H9 (cell line): ENCODE measurements around the gene GABRA6. TPM values are rescaled to one million over a fixed set of nuclear protein-coding genes. Genes with fewer than 3 reads are reported as not detected.

Source experiments
- DNase-seq: peaks from one replicate; pipeline ENCODE4 v3.0.0-alpha.2; 2017
- H2AFZ ChIP-seq: one replicate; pipeline ENCODE4 v1.6.1; 2013; ENCODE audit warnings: mild to moderate bottlenecking, low read length, control low read depth, moderate library complexity
- H2AK5ac ChIP-seq: 2 replicates; pipeline ENCODE4 v1.6.1; 2013; ENCODE audit warnings: low read length, control low read depth, mixed read lengths; ENCODE audit not compliant: insufficient read length
- H2BK120ac ChIP-seq: one replicate; pipeline ENCODE4 v1.6.1; 2013; ENCODE audit warnings: low read depth, mild to moderate bottlenecking, low read length, control low read depth, inconsistent platforms; ENCODE audit not compliant: poor library complexity, severe bottlenecking
- H2BK12ac ChIP-seq: 2 replicates; pipeline ENCODE4 v1.6.1; 2013; ENCODE audit warnings: low read length, control low read depth, mixed read lengths, low read depth; ENCODE audit not compliant: insufficient read length
- H2BK15ac ChIP-seq: 2 replicates; pipeline ENCODE4 v1.6.1; 2013; ENCODE audit warnings: low read depth, low read length, control low read depth
- H2BK20ac ChIP-seq: one replicate; pipeline ENCODE4 v1.6.1; 2013; ENCODE audit warnings: low read depth, mild to moderate bottlenecking, low read length, control low read depth, inconsistent platforms; ENCODE audit not compliant: poor library complexity, severe bottlenecking
- H2BK5ac ChIP-seq: 2 replicates; pipeline ENCODE4 v1.6.1; 2013; ENCODE audit warnings: low read length, control low read depth, mixed read lengths; ENCODE audit not compliant: insufficient read length
- H3K14ac ChIP-seq: 2 replicates; pipeline ENCODE4 v1.6.1; 2013; ENCODE audit warnings: low read length, control low read depth; ENCODE audit not compliant: insufficient read depth
- H3K18ac ChIP-seq: 2 replicates; pipeline ENCODE4 v1.6.1; 2013; ENCODE audit warnings: low read depth, mild to moderate bottlenecking, mixed read lengths, low read length, control low read depth; ENCODE audit not compliant: insufficient read length
- H3K23ac ChIP-seq: 2 replicates; pipeline ENCODE4 v1.6.1; 2013; ENCODE audit warnings: low read length, control low read depth, mixed read lengths, low read depth; ENCODE audit not compliant: insufficient read length
- H3K23me2 ChIP-seq: 2 replicates; pipeline ENCODE4 v1.6.1; 2013; ENCODE audit warnings: low read depth, mild to moderate bottlenecking, mixed read lengths, low read length, control low read depth; ENCODE audit not compliant: insufficient read length, poor library complexity, severe bottlenecking
- H3K27ac ChIP-seq: 2 replicates; pipeline ENCODE4 v1.5.1; 2013; ENCODE audit warnings: low read length, control low read depth, mixed read lengths, low read depth; ENCODE audit not compliant: insufficient read length
- H3K27me3 ChIP-seq: 2 replicates; pipeline ENCODE4 v1.6.1; 2013; ENCODE audit warnings: low read length, control low read depth, inconsistent platforms; ENCODE audit not compliant: insufficient read depth
- H3K4ac ChIP-seq: 2 replicates; pipeline ENCODE4 v1.6.1; 2013; ENCODE audit warnings: low read depth, mild to moderate bottlenecking, control low read depth, inconsistent platforms, low read length, moderate library complexity
- H3K4me1 ChIP-seq: 2 replicates; pipeline ENCODE4 v1.6.1; 2013; ENCODE audit warnings: low read length, control low read depth, inconsistent platforms; ENCODE audit not compliant: insufficient read depth
- H3K4me2 ChIP-seq: 2 replicates; pipeline ENCODE4 v1.6.1; 2013; ENCODE audit warnings: low read length, control low read depth, mixed read lengths; ENCODE audit not compliant: insufficient read length, insufficient read depth
- H3K56ac ChIP-seq: 2 replicates; pipeline ENCODE4 v1.6.1; 2013; ENCODE audit warnings: low read depth, mild to moderate bottlenecking, mixed read lengths, low read length, control low read depth; ENCODE audit not compliant: insufficient read length
- H3K79me1 ChIP-seq: 2 replicates; pipeline ENCODE4 v1.6.1; 2013; ENCODE audit warnings: low read depth, mild to moderate bottlenecking, moderate library complexity, low read length, control low read depth, inconsistent platforms; ENCODE audit not compliant: insufficient read depth, poor library complexity, severe bottlenecking
- H3K79me2 ChIP-seq: 2 replicates; pipeline ENCODE4 v1.6.1; 2013; ENCODE audit warnings: low read length, control low read depth, inconsistent platforms; ENCODE audit not compliant: insufficient read depth
- H3K9ac ChIP-seq: 2 replicates; pipeline ENCODE4 v1.6.1; 2013; ENCODE audit warnings: low read length, control low read depth, mixed read lengths; ENCODE audit not compliant: insufficient read length; ENCODE audit errors: extremely low read depth
- H3K9me3 ChIP-seq: one replicate; pipeline ENCODE4 v1.6.1; 2013; ENCODE audit warnings: low read depth, low read length, inconsistent platforms; ENCODE audit not compliant: control insufficient read depth
- H3T11ph ChIP-seq: one replicate; pipeline ENCODE4 v1.6.1; 2013; ENCODE audit warnings: mild to moderate bottlenecking, low read length, control low read depth, inconsistent platforms
- H4K20me1 ChIP-seq: one replicate; pipeline ENCODE4 v1.6.1; 2013; ENCODE audit not compliant: control insufficient read depth, insufficient read length, insufficient read depth
- H4K5ac ChIP-seq: 2 replicates; pipeline ENCODE4 v1.6.1; 2013; ENCODE audit warnings: low read depth, mild to moderate bottlenecking, mixed read lengths, low read length, control low read depth; ENCODE audit not compliant: insufficient read length
- H4K8ac ChIP-seq: replicated peaks from 2 replicates; pipeline ENCODE4 v1.6.1; 2013; ENCODE audit warnings: low read length, control low read depth, mixed read lengths, low read depth; ENCODE audit not compliant: insufficient read length
- H4K91ac ChIP-seq: 2 replicates; pipeline ENCODE4 v1.6.1; 2013; ENCODE audit warnings: low read depth, mild to moderate bottlenecking, moderate library complexity, mixed read lengths, low read length, control low read depth; ENCODE audit not compliant: insufficient read length
- H3K27ac Mint-ChIP-seq, 3 experiments: 2 replicates in 2 of 3; 3 replicates in 1 of 3; pipeline ENCODE4 v1.8.0; 2020 to 2021; ENCODE audit warnings: mixed read lengths in 3 of 3, mild to moderate bottlenecking in 1 of 3, moderate library complexity in 1 of 3
- H3K27me3 Mint-ChIP-seq: 2 replicates; pipeline ENCODE4 v1.8.0; 2021; ENCODE audit warnings: low read depth, mild to moderate bottlenecking, moderate library complexity, mixed read lengths
- H3K36me3 Mint-ChIP-seq, 3 experiments: 2 replicates in 2 of 3; 3 replicates in 1 of 3; pipeline ENCODE4 v1.8.0; 2020 to 2021; ENCODE audit warnings: low read depth in 3 of 3, mixed read lengths in 3 of 3; ENCODE audit not compliant: insufficient read depth in 1 of 3
- H3K4me1 Mint-ChIP-seq, 2 experiments: 2 replicates each; pipeline ENCODE4 v1.8.0; 2020; ENCODE audit warnings: mixed read lengths in 2 of 2
- H3K4me3 Mint-ChIP-seq, 2 experiments: 2 replicates in 1 of 2; 3 replicates in 1 of 2; pipeline ENCODE4 v1.8.0; 2020 to 2021; ENCODE audit warnings: mild to moderate bottlenecking in 2 of 2, mixed read lengths in 2 of 2, moderate library complexity in 1 of 2
- H3K9me3 Mint-ChIP-seq, 2 experiments: 2 replicates in 1 of 2; 3 replicates in 1 of 2; pipeline ENCODE4 v1.8.0; 2020; ENCODE audit warnings: mild to moderate bottlenecking in 2 of 2, mixed read lengths in 2 of 2, moderate library complexity in 1 of 2
- WGBS: extraction: QIAGEN DNeasy Blood & Tissue Kit; methylation state at CpG from one replicate; pipeline ENCODE4 v1.1.7; 2013; ENCODE audit warnings: missing lambda C conversion rate, low lambda C conversion rate, mixed read lengths; ENCODE audit not compliant: insufficient read length; ENCODE audit errors: extremely low coverage; 5-methylcytosine and 5-hydroxymethylcytosine counted together
- total RNA-seq: library from RNA; stranded (reverse); gene quantifications from 2 replicates; pipeline ENCODE4 v1.2.1, GENCODE V29; 2021
- TF ChIP-seq, protein P1 (sequence below): fragments of 200-600 bp; sonication (generic); conservative IDR thresholded peaks from 3 replicates; pipeline ENCODE4 v1.8.0; 2021; ENCODE audit warnings: antibody characterized with exemption, mild to moderate bottlenecking

GABRA6 gene
- total RNA-seq, 1 experiment from 2014 or later: not detected

DNA sequence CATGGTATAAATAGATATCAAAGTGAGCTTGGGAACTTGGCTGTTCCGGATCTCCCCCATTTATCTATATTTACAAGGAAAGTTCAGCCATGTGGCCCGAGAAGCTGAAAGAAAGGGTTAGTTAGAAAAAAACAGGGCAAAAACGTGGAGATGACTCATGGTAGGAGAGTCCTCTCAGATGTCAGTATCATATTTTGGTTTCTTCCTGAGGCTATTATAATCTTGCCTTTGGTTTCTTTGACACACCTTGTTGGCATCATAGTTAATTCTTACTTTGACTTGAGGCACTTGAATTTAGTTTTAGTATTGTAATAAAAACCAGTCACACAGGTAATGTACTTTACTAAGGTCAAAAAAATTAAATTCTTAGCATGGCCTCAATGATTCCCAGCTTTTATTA, 59.9 kb downstream of the GABRA6 start:
- H3K14ac ChIP-seq: no peak overlapping the region
- no peak overlapping the region for H3K9ac ChIP-seq
- H2AK5ac ChIP-seq: no peak overlapping the region
- no peak overlapping the region for H3K4ac ChIP-seq
- H3K79me1 ChIP-seq: no peaks in the 10 kb centered on the region
- H4K5ac ChIP-seq: no peak overlapping the region
- H2BK120ac ChIP-seq: no peak overlapping the region
- H3K4me1 ChIP-seq: no peaks in the 10 kb centered on the region
- no peak overlapping the region for H4K91ac ChIP-seq
- no peak overlapping the region for H3K23ac ChIP-seq
- no peaks in the 10 kb centered on the region for H4K20me1 ChIP-seq
- no CpG with 5 or more reads among the region's 3 CpGs for WGBS
- no peak overlapping the region for H2BK12ac ChIP-seq
- no peak overlapping the region for H3K56ac ChIP-seq
- Mint-ChIP-seq H3K4me3 (no peak overlapping the region), H3K4me1 (no peaks in the 10 kb centered on the region), H3K27ac (no peak overlapping the region), H3K27me3 (no peaks in the 10 kb centered on the region), H3K9me3 (peaks cover 0 to 2% of the 10 kb centered on the region in 2 experiments; a peak in 1 of 5 replicates), H3K36me3 (no peaks in the 10 kb centered on the region)
- no peaks in the 10 kb centered on the region for H3K27me3 ChIP-seq
- H3K79me2 ChIP-seq: no peaks in the 10 kb centered on the region
- DNase-seq: no peak
- no peak overlapping the region for H3K4me2 ChIP-seq
- H3K18ac ChIP-seq: no peak overlapping the region
- H3K9me3 ChIP-seq: no peaks in the 10 kb centered on the region
- H2BK5ac ChIP-seq: no peak overlapping the region
- no peak overlapping the region for H2AFZ ChIP-seq
- no peak overlapping the region for H4K8ac ChIP-seq
- H3T11ph ChIP-seq: no peak overlapping the region
- no peaks in the 10 kb centered on the region for H3K23me2 ChIP-seq
- no peak overlapping the region for H2BK20ac ChIP-seq
- no peak overlapping the region for H3K27ac ChIP-seq
- TF ChIP-seq, protein P1, sequence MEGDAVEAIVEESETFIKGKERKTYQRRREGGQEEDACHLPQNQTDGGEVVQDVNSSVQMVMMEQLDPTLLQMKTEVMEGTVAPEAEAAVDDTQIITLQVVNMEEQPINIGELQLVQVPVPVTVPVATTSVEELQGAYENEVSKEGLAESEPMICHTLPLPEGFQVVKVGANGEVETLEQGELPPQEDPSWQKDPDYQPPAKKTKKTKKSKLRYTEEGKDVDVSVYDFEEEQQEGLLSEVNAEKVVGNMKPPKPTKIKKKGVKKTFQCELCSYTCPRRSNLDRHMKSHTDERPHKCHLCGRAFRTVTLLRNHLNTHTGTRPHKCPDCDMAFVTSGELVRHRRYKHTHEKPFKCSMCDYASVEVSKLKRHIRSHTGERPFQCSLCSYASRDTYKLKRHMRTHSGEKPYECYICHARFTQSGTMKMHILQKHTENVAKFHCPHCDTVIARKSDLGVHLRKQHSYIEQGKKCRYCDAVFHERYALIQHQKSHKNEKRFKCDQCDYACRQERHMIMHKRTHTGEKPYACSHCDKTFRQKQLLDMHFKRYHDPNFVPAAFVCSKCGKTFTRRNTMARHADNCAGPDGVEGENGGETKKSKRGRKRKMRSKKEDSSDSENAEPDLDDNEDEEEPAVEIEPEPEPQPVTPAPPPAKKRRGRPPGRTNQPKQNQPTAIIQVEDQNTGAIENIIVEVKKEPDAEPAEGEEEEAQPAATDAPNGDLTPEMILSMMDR: no peak
- no peak overlapping the region for H2BK15ac ChIP-seq
